DMS153 treated with DMSO at 0.1 percent for 48 hours (cell line): ENCODE data around the gene PRSS12.
"Not testable (repeated sequence)": the region's sequence is repeated elsewhere in the genome, so short reads cannot be mapped to it uniquely, and the experiment has no call there.

Experiments
- DNase-seq: peaks from one replicate; lab custom pipeline; 2025; ENCODE audit not compliant: unreplicated experiment; lab: John Stamatoyannopoulos, UW

The PRSS12 gene, protein sequence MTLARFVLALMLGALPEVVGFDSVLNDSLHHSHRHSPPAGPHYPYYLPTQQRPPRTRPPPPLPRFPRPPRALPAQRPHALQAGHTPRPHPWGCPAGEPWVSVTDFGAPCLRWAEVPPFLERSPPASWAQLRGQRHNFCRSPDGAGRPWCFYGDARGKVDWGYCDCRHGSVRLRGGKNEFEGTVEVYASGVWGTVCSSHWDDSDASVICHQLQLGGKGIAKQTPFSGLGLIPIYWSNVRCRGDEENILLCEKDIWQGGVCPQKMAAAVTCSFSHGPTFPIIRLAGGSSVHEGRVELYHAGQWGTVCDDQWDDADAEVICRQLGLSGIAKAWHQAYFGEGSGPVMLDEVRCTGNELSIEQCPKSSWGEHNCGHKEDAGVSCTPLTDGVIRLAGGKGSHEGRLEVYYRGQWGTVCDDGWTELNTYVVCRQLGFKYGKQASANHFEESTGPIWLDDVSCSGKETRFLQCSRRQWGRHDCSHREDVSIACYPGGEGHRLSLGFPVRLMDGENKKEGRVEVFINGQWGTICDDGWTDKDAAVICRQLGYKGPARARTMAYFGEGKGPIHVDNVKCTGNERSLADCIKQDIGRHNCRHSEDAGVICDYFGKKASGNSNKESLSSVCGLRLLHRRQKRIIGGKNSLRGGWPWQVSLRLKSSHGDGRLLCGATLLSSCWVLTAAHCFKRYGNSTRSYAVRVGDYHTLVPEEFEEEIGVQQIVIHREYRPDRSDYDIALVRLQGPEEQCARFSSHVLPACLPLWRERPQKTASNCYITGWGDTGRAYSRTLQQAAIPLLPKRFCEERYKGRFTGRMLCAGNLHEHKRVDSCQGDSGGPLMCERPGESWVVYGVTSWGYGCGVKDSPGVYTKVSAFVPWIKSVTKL

DNA sequence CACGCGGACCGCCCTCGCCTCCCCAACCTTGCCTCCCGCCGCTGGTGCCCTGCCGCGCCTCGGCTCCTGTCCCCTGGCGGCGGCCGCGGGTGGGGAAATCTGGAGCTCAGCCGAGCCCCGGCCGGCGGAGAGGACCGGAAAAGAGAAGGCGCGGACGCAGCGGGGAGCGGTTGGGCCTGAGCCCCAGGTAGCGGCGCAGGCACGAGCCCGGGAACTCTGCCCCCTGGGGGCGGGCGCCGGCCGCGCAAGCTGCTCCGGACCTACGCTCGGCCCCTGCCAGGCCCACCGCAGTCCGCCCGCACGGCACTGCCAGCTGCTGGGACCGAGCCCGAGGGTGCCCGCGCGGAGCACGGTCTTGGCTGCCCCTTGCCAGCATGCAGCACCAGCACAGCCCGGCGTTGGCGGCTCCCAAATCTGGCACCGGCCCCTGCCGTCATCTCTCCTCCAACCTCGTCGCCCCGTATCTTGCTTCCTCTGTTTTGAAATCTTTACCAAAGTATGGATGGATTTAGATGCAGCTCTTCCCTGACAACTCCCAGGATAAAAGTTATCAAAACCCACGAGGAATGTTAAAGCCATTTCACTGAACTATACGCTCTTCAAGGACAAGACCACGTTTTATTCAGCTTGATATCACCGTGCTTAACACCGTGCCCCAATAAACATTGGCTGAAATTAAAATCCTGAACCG, at the start of gene PRSS12:
TSS of gene PRSS12 (minus strand) at position 161 of the 691 bp plus-strand sequence. CDS start 283 bp downstream, outside the sequence.
- peak; percentile 61 for DNase-seq

DNA sequence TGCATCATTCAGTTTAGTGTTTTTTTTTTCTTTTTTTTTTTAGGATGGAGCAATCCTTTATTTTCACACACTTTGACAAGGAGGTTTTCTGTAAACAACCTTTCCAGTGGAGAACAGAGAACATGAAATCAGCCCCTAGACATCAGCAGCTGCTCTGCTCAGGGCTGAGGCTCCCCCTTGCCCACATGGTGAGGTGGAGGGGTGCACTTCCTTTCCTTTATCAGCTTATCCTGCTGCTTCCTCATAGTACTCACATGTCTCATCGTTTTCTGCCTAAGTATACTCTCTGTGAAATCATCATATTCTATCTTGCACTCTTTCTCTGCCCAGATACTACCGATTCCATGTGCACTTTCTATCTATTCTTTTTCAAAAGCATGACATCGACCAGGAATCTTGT, 47.6 kb upstream of the PRSS12 start:
- DNase-seq = no peak

DNA sequence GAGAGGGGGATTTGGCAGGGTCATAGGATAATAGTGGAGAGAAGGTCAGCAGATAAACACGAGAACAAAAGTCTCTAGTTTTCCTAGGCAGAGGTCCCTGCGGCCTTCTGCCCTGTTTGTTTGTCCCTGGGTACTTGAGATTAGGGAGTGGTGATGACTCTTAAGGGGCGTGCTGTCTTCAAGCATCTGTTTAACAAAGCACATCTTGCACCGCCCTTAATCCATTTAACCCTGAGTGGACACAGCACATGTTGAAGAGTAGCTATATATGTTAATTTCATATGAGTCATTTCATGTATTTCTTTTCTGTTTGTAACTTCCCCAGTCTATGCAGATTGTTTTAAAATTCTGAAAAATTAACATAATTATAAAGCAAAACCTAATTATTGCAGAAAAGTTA, 47.1 kb upstream of the PRSS12 start:
- DNase-seq = not testable (repeated sequence)

DNA sequence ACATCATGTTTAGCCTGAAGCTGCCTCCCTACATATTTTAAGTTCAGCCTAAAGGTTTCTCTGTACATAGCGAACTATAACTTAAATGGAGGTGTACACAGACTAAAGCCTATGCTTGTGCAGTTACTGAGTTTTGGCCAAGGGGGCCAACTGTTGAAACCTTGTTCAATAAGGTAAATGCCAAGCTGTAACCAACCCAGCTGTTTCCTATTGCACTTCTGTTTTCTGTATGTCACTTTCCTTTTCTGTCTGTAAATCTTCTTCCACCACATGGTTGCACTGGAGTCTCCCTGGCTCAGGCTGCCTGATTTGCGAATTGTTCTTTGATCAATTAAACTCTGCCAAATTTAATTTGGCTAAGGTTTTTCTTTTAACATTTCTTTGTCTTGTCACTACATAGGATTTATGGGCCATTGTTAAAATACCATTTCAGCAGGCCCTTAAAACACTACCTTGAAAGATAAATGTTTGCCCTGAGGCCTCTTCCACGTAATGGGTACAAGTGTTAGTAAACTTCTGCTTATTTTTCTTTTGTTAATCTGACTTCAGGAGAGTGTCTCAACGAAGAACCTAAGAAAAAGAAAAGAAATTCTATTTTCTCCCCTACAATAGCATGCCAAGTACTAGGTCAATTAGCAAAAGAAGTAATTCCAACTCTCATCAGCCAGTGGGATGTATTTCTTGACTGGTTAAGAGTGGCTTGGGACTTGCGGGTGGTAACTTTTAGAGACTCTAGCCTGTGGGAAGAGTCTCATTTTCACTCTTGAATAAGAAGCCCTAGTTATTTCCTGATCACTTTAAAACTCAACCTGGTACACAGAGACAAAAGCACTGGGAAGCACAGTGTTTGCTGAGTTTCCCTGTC, 45.7 kb upstream of the PRSS12 start:
- DNase-seq = no peak

DNA sequence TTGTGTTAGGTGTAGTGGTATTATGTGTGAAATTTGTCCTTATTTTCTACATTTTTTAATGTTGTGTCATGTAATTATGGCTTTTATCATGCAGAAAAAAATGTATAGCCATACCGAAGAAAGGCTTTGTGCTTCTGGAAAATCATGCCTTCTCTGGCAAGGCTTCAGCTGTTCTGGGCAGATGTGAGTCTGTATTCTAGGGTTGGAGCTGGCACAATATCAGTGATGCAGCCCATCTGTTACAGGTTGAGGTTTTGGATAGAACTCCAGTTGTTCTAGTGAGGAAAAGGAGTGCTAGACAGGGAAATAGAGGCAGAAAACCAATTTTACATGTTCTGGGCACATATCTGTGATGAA, 44.8 kb upstream of the PRSS12 start:
- DNase-seq = no peak

DNA sequence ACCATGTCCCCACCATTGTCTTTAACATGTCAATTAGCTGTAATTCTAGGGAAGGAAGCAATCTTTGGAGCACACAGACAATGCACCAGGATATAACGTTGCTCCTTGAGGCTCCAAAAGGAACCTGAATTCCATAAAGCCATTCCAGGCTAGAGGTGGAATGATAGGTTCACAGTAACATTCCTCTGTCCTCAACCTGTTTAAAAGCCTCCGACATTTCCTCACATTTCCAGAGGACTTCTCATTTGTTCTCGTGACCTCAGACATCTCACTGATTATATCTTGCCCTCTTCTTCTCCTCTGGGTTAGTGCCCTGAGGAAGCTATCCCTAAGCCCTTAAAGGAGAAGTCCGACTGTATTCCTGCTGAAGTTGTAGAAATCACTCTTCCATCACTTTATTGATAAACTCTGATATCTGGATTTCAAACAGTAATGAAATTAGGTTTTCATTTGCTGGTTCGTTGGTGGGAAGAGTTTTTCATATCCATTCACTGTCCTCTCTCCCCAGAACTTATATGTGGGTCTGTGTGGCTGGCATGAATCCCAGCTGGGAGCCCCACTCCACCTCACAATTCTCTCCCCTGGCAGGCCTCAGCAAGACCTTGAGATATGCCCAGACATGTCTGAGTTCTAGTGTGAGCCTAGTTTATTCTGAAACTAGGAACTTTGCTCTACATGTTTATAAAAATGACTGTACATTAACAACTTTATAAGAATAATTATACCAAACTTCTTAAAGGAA, 44.2 kb upstream of the PRSS12 start:
- DNase-seq = no peak

DNA sequence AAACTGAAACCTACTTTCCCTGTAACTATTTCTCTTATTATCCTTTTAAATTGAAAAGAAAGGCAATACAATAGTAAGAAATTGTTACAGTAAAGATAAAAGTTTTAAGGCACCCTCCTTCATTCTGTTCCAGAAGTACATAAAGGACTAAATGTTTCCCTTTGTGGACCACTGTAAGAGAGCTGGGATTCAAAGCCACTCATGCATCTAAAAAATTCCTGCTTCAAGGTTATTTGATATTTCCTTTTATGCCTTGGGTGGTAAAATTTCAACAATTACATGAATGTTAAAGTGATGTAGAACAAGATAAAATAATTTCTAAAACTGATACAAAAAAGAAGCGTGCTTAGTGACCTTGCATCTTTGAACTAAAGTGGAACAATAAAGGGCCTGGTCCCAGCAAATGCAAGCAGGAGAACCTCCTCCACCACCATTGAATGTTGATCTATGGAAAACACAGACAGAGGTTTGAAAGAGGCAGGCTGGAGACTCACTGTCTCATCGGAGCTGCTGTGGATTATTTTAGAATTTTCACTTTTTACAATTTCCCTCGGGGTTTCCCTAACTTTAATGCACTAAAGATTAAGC, 42.3 kb upstream of the PRSS12 start:
- no peak for DNase-seq

DNA sequence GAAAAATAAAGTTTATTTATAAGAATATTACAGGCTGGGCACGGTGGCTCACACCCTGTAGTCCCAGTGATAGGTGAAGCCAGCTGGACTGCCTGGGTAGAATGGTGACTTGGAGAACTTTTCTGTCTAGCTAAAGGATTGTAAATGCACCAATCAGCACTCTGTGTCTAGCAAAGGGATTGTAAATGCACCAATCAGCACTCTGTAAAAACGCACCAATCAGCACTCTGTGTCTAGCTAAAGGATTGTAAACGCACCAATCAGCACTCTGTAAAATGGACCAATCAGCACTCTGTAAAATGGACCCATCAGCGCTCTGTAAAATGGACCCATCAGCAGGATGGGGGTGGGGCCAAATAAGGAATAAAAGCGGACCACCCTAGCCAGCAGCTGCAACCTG, 39.7 kb upstream of the PRSS12 start:
- DNase-seq = not testable (repeated sequence)

DNA sequence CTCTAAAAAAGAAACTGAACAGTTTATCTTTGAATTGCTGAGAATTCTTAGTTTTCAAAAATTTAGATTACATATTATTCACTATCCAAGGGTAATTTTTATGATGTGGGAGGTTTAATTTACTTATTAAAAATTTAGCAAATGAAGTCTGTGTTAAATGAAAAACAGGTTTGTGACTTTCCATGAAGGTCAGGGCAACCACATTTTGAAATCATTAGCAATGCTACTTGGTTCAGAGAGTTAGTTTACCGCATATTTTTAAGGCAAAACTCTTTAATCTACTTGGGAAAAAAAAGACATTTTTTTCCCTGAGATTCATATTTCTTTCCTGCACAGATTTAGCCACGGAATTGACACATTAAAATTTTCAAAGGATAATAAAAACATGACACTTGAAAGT, 37.3 kb upstream of the PRSS12 start:
- DNase-seq = no peak

DNA sequence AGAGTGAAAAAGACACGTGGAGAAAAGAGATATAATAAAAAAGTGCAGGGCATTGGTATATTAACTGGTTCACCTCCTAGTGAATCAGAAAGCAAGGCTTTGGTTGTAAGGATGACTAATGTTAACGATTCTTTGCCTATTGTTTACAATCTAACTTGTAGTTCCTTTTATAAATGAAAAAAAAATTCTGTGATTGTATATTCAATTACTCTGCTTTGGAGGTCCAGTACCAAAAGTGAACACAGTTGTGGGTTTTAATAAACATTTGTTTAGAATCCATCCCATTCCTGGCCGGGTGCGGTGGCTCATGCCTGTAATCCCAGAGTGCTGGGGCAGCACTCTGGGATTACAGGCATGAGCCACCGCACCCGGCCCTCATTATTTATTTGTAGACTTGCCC, 36.9 kb upstream of the PRSS12 start:
- no peak for DNase-seq

DNA sequence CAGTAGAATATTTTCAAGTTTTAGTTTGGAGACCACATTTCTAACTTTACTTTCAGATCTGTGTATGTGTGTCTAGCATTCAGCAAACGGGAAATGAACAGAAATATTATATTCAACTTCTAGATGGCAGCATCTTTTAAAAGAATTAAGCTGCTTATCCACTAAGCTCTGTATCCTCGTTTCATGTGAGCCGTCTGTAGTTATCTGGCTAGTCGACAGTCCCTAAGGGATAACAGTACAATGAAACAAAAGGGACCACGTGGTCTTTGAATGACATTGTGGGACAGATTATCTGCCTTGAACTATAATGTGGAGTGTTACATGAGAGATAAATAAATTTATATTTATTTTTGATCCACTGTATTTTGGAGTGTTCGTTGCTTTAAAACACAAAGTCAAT, 35.8 kb upstream of the PRSS12 start:
- DNase-seq = no peak

DNA sequence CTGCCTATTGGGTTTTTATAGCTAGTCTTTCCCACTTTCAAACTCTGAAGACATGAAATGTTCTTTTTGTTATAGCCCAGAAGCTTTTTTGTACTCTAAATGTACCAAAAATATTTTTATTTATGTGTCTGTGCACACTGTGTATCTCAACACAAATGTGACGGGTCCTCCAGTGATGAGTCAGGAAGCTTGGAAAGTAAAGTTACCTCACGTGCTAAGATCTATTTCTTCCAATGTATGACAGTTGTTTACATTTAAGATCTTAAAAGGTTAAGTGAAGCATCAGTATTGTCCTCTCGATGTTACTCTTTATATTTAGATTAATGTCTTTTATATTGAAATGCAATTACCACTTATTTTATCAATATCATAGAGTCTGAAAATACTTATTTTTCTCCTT, 29.1 kb upstream of the PRSS12 start:
- DNase-seq = no peak

DNA sequence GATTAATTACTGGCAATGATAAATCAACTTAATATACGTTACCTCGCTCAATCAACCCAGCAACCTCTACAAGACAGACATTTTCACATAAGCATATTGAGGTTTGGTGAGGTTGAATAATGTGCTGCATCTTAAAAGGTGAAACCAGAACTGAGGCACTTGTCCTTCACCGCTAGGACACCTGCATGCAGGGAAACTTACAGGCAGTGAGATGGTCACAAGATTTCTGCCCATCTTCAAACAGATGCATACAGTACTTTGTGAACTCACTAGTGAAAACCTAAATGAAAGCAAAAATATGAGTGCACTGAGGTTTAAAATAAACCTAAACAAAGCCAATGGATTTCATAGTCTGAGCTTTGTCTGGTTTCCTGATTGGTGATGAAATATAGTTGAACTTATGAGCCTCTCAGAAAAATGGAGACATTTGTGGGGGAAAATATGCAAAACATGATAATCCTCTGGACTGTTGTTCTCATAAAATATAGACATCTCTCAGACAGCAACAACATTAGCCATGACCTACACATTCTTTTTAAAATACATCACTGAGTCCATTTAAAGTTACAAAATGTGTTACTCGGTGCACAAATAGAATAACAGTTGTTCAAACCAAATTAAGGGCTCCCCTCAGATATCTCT, 20.9 kb upstream of the PRSS12 start:
- no peak for DNase-seq

DNA sequence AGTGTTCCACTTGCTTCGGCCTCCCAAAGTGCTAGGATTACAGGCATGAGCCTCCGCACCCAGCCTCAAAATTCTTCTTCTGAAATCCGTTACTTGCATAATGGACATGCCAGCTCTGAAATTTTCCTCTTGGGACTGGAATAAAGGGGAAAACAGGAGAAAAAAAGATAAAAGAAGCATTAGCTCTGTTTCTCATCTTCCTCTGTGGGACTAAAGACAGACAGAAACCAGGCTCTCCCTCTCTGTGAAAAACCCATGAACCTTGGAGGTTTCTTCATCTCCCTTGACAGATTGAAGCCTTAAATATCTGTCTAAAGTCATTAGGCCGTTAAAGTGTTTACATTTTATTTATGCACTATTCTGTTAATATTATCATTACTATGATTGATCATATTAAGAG, 19.4 kb upstream of the PRSS12 start:
- DNase-seq = no peak

DNA sequence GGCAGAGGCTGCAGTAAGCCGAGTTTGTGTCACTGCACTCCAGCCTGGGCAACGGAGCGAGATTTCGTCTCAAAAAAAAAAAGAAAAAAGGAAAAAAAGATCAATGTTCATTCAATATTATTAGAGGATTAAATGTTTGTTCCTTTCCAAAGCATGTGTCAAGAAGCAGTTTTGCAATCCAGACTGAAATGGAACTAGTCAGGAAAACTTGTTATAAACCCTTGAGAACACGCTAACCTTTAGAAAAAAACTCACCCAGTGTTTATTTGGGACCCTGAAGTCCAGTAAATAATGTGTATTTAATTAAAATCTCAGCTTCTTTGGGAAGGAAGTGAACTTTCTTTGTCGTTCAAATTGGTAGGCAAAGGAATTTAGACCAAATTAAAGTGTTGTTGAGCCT, 16.4 kb upstream of the PRSS12 start:
- no peak for DNase-seq

DNA sequence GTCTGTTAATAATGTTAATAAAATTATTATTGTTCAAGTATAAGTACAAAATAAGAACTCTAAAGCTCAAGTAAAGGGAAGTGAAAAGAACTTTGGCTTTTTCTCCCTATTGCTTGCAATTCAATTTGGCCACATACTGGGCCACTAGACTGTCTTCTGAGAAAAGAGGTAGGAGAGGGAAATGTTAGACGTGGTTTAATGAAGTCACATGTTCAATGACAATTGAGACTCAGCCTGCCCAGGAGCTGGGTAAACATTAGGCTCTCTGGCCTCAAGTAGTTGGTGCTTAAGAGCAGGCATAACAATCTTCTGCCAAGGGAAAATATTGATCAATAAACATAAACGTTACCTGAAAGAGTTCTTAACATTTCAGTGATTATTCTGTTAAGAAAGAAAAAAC, 15.1 kb upstream of the PRSS12 start:
- DNase-seq = peak; percentile 6

DNA sequence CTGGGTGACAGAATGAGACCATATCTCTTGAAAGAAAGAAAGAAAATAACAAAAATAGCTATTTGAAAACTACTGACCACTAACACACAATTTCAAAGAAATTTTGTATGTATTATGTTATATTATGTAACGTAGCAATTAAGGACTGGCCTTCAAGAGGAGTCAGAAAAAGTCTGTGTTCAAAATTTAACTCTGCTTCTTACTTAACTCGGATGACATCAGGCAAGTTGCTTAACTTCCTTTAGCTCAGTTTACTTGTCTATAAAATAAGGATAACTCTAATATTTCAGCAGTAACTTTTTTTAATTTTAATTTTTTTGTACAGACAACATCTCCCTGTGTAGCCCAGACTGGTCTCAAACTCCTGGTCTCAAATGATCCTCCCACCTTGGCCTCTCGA, 14.6 kb upstream of the PRSS12 start:
- no peak for DNase-seq

DNA sequence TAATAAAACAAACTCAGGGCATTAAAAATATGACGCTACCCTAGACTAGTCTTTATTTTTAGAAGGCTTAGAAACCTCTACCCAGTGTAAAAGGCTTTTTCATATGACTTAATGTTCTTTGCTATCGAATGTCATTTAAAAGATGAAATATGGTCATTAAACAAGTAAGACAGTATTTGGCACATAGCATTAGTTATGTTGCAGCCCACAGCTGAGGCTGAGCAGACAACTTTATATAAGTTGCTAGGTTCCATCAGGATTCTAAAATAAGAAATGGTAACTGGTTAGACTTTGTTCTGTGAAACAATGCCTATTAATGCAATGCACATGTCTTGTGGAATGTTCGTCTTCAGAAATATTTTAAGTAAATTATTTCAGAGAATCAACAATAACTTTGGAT, 10.4 kb upstream of the PRSS12 start:
- DNase-seq = no peak

DNA sequence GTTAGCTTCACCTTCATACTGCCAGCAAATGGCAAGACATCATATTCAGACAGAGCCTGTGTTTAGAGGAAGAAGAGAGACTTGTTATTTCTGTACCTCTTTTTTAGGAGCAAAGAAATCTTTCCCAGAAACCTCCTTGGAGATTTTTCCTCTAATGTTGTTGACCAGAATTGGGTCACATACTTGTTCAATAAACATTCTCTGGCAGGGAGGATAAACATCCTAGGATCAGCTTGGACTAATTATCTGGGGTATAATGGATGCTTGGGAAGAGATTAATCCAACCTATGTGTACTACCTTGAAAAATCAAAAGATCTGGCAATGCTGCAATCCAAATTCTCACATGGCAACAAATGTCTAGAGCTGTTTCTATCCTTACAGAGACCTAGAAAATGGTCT, 8.4 kb upstream of the PRSS12 start:
- DNase-seq = no peak
